GM10266 (cell line): ENCODE results near the gene PPP1R14C.

Source experiments
- DNase-seq: peaks from one replicate; pipeline ENCODE4 v3.0.0; 2012; ENCODE audit errors: extremely low spot score
- CTCF ChIP-seq: IDR thresholded peaks from 2 replicates; pipeline ENCODE4 v1.5.1; 2012; ENCODE audit warnings: mild to moderate bottlenecking, low read depth; ENCODE audit not compliant: control insufficient read depth, insufficient read depth; ENCODE audit errors: missing control alignments

Gene PPP1R14C

DNA sequence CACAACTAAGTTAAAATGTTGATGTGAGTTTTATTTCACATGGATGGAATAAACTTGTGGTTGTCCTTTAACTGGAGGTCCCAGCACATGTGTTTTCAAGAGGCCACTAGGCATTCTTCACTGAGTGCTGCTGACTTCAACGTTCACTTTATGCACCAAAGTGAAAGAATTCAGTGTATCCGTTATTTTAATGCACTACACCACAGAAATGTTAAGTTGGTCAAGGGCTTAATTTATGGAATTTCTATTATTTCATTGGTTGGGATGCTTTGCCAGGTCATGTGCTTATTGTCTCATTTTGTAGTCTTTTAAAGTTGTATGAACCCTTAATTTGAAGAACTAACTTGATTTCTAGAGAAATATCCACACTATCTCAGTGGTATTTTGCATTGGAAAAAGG is 106.4 kb downstream of the PPP1R14C start:
- no peak for DNase-seq
- no peak for TF ChIP-seq CTCF

GRCh38 chr6:150250826-150251225 is 108.0 kb downstream of the PPP1R14C start:
- no peak for DNase-seq
- no peak for TF ChIP-seq CTCF

DNA sequence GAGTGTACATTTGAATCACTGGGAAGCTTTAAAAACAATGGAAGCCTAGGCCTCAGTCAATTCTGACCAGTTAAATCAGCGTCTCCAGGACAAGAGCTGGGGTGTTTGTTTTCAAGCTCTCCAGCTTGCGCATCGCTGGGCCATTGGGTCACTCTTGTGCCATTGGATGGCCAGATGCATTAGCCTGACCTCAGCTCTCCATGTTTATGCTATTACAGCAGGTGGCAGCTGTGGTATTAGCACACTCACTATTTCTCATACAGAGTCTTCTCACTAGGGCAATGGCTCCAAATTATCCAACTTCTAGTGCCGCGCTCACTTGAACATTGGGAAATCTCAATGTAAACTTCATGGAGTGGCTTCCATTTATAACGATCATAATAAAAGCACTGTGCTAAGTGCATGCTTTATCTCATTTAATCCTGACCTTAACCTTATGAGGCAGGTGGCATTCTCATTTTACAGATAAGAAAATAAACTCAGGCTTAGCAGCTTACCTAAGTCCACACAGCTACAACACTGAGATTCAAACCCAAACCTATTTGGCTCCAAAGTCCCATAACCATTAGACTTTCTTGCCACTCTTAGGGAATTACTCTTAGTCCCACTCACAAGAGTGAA is 108.8 kb downstream of the PPP1R14C start:
- no peak for TF ChIP-seq CTCF

GRCh38 chr6:150252714-150253444 is 110.0 kb downstream of the PPP1R14C start:
- no peak for TF ChIP-seq CTCF
- no peak for DNase-seq

More for the DNA sequence above, 108.8 kb downstream of the PPP1R14C start:
- DNase-seq = no peak

DNA sequence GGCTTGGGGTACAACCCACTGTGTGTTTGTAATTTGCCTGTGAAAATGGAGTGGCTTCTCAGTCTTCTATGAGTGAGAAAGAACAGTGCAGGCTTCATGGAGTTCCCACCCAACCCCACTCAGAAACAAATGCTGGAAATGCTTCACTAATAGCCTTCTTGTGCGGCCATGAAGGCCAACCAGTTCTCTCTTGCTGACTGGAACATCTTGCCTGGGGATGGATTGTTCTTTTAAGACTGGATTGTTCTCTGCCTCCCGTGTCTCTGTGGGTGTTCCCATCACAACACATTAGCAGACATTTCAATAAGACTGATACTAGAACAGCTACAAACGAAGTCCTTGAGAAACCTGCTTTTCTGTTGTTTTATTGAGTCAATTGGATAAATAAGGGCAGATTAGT is 110.6 kb downstream of the PPP1R14C start:
- TF ChIP-seq CTCF = no peak
- no peak for DNase-seq

GRCh38 chr6:150254770-150255169 is 111.9 kb downstream of the PPP1R14C start:
- no peak for TF ChIP-seq CTCF
- no peak for DNase-seq

DNA sequence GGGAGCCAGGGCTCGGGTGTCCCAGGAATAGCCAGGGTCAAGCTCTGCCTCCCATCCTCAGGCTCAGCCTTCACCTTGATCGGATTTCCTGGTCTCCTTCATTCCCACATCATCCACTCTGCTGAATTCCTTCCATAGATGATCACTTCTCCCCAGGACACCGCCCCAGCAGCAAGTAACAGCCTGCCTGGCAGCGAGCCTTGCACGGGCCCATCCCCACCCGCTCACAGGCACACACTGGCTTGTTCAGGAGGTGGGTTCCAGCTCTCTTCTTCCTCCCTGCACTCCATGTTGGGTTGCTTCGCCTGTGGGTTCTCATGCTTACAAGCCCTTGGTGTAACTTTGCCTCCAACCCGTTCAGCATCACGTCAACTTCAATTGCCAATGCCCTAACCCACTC is 113.0 kb downstream of the PPP1R14C start:
- DNase-seq = no peak
- TF ChIP-seq CTCF = no peak
